Measurements from ENCODE around the gene CDC42BPA.
"Not testable (repeated sequence)": the region's sequence is repeated elsewhere in the genome, so short reads cannot be mapped to it uniquely, and the experiment has no call there.

CDC42BPA gene

DNA sequence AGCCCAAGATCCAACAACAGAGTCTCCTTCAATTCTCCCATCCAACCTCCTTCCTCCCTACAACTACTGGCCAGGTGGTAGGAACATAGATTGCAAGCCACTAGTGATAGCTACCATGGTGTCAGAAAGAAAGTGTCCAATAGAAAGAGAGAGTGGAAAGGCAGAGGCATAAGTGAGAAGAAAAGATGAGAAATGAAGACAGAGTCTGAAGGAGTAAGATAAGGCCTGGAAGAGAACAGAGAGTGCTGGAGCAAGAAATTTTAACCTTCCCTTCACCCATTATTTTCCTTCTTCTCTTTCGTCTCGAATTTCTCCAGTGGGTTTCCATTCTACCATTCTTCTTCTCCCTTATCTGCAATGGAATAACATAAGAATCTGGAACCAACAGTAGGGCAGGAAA is 57.9 kb downstream of the CDC42BPA start:
- no peak for DNase-seq

DNA sequence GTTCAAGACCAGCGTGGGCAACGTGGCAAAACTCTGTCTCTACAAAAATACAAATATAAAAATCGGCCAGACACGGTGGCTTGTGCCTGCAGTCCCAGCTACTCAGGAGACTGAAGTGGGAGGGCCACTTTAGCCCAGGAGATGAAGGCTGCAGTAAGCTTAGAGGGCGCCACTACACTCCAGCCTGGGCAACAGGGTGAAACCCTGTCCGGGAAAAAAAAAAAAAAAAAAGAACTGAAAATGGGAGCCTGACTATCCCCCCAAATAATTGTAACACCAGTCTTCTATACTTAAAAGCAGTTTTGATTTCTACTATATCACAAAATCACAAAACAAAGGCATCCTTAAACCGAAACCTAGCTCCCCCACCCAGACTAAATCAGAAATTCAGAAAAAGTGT is 60.3 kb downstream of the CDC42BPA start:
- no peak for DNase-seq

DNA sequence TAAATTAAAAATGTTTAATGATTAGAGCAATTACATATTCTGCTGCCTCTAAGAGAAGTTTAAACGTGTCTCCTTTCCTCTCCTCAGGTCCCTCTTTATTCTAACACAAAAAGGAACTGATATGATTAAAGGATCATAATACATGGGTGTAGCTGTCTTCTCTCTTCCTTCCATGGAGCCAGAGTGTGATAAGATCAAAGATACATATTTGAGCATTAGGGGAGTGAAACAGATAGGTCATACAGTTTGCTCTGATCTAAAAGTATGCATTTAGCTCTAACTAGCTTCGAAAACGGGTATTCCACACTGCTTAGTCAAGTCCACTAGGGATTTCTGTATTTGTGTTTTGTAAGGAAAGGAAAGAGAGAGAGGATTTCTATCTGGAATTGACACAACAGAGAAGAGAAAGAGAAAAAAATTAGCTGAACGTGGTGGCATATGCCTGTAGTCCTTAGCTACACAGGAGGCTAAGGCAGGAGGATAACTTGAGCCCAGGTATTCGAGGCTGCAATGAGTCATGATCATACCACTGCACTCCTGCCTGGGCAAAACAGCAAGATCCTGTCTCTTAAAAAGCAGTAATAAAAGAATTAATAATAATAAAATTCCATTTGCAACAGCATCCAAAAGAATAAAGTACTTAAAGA is 63.1 kb downstream of the CDC42BPA start:
- DNase-seq = no peak

DNA sequence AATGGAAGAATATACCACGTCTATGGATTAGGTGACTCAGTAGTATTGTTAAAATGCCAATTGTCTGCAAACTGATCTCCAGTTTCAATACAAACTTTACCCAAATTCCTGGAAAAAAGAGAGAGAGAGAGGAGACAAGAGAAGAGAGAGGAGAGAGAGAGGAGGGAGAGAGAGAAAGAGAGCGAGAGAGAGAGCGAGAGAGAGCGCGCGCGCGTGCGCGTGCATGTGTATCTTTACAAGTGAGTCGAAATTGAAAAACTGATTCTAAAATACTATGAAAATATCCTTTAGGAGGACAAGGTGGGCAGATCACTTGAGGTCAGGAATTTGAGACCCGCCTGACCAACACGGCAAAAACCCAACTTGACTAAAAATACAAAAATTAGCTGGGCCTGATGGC is 65.2 kb downstream of the CDC42BPA start:
- DNase-seq = no peak

DNA sequence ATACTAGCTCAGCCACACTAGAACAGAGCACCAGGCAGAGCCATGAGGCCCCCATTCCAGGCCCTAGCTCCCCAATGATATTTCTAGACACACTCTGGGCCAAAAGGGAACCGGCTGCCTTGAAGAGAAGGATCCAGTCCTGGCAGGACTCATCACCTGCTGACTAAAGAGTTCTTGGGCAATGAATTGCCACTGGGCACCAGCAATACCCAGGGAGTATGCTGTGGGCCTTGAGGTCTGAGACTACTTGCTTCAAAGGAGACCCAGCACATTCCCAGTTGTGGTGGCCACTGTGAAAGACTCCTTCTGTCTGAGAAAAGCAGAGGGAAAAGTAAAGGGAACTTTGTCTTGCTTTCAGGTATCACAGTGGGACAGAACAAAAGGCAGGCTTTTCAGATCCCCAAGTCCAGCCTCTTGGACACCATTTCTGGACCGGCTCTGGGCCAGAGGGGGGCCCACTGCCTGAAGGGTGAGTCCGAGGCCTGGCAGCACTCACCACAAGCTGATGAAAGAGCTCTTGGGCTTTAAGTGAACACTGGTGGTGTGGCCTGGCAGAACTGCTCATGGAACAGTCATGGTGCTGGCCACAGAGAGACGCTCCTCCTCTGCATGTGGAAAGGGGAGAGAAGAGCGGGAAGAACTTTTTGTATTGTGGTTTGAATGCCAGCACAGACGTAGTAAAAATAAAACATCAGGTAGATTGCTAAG is 72.5 kb downstream of the CDC42BPA start:
- DNase-seq = no peak

DNA sequence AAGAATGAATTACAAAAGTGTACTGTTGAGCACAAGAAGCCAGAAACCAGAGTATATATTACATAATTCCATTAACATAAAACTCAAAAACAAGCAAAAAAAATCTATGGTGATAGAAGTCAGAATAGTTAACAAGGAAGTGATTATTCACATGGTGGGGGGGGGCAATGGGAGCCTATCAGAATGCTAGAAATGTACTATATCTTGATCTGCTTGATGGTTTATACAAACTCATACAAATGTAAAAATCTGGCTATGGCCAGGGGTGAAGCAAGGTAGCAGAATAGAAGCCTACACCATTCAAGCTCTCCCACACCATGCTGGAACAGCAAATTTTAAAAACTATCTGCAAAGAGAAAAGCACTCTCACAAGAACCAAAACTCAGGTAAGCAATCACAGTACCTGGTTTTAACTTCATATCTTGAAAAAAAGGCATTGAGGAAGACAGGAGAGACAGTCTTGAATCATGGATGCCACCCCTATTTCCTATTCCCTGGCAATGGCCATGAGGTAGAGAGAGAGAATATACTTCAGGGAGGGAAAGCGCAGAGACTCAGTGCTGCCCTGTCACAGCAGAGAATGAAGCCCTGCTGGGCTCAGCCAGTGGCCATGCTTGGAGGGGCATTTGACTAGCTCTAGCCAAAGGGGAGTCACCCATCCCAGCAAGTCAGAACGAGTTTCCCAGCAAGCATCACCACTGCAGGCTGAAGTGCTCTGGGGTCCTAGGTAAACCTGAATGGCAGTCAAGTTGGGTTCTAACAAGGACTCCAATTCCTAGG is 73.8 kb downstream of the CDC42BPA start:
- no peak for DNase-seq

DNA sequence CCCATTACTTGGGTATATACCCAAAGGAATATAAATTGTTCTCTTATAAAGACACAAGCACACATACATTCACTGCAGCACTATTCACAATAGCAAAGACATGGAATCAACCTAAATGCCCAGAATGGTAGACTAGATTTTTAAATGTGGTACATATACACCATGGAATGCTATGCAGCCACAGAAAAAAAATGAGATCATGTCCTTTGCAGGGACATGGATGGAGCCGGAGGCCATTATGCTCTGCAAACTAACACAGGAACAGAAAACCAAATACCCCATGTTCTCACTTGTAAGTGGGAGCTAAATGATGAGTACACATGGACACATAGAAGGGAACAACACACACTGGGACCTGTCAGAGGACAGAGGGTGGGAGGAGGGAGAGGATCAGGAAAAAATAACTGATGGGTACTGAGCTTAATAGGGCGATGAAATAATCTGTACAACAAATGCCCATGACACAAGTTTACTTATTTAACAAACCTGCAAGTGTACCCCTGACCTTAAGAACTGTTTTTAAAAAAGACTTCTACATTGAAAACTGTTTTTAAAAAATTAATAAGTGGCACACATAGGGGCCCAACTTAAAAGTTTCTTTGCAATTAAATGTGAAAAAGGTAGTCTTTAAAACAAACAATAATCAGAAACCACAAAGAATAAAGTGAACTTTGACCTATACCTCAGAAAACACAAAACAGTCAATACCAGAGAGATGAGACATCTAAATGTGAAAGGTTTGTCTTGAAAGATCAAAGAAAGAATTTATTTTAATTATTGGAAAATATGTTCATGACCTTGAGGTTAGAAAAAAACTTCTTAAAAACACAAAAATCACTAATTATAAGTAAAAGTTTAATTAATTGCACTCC is 75.2 kb downstream of the CDC42BPA start:
- no peak for DNase-seq

DNA sequence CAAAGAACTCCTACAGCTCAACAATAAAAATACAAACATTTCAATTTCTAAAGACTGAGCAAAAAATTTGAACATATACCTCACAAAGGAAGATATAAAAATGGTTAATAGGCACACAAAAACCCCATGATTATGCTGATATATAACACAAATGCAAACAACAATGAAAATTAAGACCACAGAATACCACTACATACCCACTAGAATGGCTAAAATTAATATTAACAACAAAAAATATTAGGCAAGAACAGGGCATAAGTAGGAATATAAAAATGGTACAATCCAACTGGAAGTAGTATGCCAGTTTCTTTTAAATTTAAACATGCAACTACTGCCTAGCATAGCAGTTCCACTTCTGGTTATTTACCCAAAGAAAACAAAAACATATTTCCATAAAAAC is 77.3 kb downstream of the CDC42BPA start:
- DNase-seq = no peak

DNA sequence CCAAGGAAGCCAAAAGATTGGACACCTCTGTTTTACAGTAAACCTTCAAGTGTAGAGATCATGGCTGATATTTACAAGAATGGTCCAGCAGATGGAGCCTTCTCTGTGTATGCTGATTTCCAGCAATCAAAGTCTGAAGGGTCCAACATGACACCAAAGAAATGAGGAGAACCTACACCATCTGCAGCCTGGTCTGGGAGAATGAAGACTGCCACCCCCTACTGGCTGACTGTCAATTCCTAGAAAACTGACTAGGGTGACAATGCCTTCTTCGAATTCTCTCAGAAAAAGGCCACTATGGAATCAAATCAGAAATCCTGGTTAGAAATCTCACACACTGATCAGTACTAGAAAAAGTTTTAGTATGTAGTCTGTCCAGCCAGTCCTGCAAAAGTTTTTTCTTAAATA is 83.3 kb downstream of the CDC42BPA start:
- DNase-seq = peak; percentile 9

DNA sequence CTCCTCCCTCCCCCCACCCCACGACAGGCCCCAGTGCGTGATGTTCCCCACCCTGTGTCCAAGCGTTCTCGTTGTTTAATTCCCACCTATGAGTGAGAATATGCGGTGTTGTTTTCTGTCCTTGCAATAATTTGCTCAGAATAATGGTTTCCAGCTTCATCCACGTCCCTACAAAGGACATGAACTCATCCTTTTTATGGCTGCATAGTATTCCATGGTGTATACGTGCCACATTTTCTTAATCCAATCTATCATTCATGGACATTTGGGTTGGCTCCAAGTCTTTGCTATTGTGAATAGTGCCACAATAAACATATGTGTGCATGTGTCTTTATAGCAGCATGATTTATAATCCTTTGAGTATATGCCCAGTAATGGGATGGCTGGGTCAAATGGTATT is 87.2 kb downstream of the CDC42BPA start:
- DNase-seq = not testable (repeated sequence)

DNA sequence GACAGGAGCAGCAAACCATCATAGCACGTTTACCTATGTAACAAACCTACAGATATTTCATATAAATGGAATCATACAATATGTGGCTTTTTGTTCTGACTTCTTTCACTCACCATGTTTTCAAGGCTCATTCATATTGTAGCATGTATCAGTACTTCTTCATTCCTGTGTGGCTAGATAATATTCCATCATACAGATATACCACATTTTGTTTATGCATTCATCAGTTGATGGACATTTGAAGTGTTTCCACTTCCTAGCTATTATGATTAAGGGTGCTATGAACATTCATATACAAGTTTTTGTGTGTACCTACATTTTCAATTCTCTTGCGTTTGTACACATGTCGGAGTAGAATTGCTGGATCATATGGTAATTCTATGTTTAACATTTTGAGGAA is 90.1 kb downstream of the CDC42BPA start:
- DNase-seq = no peak

DNA sequence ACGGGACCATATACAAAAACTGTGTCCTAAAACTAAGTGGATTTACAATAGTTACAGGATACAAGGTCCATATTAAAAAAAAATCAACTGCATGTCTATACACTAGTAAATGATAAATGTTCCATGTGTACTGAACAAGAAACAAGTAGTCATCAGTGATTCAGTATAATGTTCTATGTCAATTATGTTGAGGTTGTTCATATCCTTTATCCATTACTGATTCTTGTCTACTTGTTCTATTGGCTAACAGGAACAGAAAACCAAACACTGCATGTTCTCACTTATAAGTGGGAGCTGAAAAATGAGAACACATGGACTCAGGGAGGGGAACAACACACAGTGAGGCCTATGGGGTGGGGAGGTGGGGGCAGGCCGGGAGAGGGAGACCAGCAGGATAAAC is 90.5 kb downstream of the CDC42BPA start:
- no peak for DNase-seq

DNA sequence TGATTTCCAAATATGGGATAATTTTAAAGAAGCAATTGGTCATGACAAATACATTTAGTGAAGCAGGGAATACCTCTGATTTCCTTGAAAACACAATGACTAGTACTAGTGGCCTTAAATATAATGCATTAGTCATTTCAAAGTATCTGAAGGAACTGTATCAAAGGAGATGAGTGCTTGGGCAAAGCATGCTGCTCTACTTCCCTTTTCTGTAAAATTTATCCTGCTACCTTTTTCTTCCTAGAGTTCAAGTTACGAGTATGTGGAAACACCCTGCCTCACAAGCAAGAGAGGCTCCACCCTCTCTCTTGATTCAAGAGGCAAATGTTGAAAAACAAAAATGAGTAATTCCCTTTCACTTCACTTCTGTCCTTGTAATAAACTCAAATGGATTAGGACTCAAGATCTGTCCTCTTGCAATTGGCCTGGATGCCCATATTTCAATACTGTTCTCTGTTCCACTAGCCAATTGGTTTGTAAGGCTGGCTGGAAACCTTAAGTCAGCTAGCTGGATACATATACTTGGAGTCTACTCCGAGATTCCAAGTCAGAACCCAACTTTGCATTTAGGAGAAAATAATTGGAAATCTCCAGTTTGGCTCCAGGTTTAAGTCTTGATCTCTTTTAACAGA is 92.5 kb downstream of the CDC42BPA start:
- DNase-seq = no peak

DNA sequence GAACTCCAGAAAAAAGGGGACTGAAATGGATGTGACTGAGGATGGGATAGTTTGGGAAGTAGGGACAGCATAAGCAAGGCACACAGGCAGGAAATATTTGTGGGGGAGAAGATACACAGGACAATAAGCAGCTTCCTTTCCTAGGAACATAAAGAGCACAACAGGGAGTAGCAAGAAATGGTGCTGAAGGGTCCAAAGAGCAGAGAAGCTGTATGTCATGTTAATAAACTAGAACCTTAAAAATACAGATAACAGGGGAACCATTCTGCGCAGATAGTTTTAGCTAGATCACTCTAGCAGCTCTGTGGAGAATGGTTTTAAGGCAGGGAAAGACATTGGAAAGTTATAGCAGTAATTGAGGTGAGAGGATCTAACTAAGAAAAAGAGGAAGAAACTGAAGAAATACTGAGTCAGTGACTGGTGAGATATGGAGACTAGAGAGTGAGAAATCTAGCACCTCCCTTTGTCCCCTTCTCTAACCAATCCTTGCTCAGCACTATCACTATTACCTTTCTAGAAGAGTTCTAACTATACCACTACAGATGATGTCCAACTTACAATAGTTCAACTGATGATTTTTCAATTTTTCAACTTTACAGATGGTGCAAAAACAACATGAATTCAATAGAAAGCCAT is 95.0 kb downstream of the CDC42BPA start:
- DNase-seq = no peak

DNA sequence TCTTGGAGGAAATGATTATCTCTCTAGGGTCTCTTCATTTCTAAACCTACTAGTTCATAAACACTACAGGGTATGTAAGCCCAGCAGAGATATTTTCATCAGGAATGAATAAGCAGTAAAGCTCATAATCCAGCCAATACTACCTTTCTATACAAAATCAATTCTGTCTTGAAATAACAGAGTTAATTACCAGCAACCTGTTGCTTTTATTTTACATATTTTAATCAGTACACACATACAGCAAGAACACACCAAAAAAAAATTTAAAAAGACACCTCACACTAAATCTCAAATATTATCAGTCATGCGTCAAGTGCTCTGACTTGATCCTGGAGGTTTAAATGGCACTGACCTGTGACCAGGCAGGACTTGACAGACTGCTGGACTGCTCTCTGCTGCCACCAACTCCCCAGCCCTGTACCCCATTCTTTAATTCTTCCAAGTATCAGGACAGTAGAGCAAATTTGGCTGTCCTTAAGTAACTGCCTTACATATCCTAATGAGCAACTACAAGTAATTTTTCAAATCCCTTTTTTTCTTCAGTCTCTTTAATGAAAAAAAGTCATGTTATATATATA is 98.5 kb downstream of the CDC42BPA start:
- no peak for DNase-seq

DNA sequence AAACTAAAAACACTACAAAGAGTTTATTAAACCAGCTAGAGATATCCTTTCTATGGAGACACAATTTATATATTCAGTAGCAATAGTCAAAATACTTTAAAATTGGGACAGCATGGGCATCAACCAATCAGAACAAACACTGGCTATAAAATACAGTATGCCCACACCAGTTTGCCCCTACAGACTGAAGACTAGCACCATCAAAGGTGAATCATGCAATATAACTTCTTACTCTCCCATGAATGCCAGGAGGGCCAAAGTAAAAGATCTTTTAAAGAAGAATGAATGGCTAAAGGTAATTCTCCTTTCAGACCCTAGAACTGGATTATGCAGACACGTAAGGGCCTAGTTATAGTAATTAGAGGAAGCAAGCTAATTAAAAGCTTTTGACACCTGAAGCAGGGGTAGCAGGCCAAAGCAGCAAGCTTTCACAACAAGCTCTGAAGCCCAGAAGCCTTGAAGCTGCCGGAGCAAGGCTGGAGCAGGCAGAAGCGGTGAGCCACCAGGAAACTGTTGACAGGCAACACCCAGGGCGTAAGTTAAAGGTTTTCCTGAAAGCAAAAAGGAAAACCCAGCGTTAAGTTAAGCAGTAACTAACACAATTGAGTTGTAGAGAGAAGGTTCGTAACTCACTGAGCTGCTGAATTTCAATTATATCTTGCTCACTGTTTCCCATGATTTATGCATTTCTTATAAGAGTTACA is 99.3 kb downstream of the CDC42BPA start:
- no peak for DNase-seq

DNA sequence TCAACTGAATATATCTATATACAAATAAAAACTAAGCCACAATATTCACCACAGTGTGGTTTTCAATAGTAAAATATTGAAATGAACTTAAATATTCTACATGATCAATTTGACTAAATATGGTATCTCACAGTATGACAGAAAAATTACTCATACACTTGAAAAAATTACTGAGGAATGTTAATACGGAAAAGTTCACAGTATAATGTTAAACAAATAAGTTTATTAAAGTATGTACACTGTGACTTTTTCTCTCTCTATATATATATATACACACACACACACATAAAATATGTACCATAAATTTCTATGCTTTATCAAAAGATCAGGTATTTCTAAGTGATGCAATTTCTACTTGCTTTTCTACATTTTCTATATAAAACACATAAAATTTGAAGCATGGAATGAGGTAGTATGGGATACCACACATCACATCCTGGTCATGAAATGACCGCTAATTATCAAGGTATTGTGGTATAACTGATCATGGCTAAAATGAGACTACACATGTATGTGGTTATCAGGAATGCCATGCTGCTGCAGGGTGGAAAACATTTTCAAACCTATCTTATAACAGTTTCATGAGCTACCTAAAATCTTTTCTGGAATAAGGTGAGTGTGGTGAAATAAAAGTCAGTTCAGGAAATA is 102.3 kb downstream of the CDC42BPA start:
- DNase-seq = no peak

DNA sequence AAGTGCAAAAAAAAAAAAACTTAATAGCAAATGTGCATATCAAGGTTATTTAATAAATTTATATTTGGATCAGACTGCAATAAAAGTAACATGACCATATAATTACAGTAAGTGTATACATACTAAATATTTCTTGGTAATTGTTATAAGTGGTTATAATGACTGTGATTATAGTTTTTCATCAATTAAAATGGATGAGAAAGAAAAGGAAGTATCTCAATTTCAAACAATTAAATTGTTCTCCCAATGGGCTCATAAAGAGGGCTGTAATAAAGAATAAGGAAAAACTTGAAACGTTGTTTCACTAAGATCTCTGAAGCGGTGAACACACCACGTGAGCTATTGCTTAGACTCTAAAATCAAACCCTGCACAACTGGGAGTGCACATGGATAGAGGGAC is 104.1 kb downstream of the CDC42BPA start:
- no peak for DNase-seq

DNA sequence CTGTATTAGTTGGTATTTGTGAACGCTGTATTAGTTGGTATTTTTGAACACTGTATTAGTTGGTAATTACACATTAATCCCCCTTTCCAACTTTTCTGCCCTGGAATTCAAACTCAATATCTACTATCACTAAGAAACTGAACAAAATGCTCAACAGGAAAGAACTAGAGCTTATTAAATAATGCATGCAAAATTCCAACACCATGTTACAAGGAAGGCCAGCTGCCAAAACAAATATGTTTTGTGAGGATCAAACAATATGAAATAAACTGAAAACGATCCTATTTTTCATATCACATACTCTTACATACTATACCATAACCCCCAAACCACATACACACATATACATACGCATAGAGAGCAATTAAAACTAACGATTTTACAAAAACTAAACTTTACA is 104.9 kb downstream of the CDC42BPA start:
- DNase-seq = no peak

DNA sequence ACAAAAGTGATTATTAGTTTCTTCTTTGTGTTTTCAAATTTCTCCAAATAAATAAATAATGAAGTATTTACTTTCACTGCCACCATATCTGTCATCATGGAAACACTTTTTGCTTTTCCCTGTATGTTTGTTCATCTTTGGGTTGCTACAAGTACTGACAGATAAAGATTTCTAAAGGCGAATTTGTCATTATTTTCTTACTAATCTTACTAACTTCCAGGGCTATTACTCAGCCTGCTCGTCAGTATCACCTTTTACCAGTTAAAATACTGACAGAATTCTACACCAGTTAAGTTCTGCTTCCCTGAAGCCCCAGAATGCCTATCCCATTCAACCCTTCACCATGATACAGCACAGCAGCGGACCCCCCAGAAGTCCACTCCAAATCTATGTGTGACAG is 106.1 kb downstream of the CDC42BPA start:
- DNase-seq = no peak

DNA sequence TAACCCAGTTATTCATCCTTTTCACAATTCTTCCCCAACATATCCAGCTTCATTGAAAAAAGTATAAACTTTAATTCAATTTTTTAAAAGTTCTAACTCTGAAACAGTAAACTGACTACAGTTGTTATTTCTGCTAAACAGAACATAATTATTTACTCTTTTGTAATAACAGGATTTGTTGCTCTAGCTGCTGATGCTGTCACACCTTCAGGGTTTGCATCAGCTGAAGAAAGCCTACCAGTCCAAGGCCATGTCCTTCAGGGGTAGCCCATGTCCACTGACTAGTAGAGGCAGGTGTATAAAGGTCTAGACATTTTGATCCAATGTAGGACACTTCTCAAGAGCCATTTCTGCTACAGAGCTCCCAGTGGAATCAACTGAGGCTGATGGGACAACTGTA is 107.7 kb downstream of the CDC42BPA start:
- no peak for DNase-seq
